ENCODE results near the gene IL19.

IL19 gene

GRCh38 chr1:206800891-206801290 is 30.3 kb downstream of the IL19 start:
- TF ChIP-seq ARNTL (CRISPR knock-in tag; IDR thresholded peaks at IDR 0.05; ENCODE audit: borderline replicate concordance, low read depth): no peak
- no peak for TF ChIP-seq CSDC2 (CRISPR knock-in tag; IDR thresholded peaks at IDR 0.05)
- TF ChIP-seq ZNF8 (CRISPR knock-in tag; IDR thresholded peaks at IDR 0.05): no peak
- no peak for ATAC-seq

GRCh38 chr1:206801467-206801866 is 30.9 kb downstream of the IL19 start:
- TF ChIP-seq ISL1 (CRISPR knock-in tag; IDR thresholded peaks at IDR 0.05) (no peak), ZFP3 (CRISPR knock-in tag; IDR thresholded peaks at IDR 0.05) (no peak), ZNF565 (CRISPR knock-in tag; conservative IDR thresholded peaks at IDR 0.05; ENCODE audit: low read depth) (no peak), OSR1 (CRISPR knock-in tag; IDR thresholded peaks at IDR 0.05) (no peak), ESRRG (CRISPR knock-in tag; IDR thresholded peaks at IDR 0.05) (no peak), PPARA (CRISPR knock-in tag; IDR thresholded peaks at IDR 0.05; ENCODE audit: borderline replicate concordance) (no peak), CSDC2 (CRISPR knock-in tag; IDR thresholded peaks at IDR 0.05) (no peak), CSRNP3 (CRISPR knock-in tag; IDR thresholded peaks at IDR 0.05) (no peak), ARNTL (CRISPR knock-in tag; IDR thresholded peaks at IDR 0.05; ENCODE audit: borderline replicate concordance, low read depth) (no peak), CREB5 (CRISPR knock-in tag; IDR thresholded peaks at IDR 0.05; ENCODE audit: low read depth) (no peak), ZNF70 (CRISPR knock-in tag; IDR thresholded peaks at IDR 0.05) (no peak), POU6F1 (CRISPR knock-in tag; IDR thresholded peaks at IDR 0.05; ENCODE audit: borderline replicate concordance, low read depth) (no peak)
- no peak for ATAC-seq

GRCh38 chr1:206802401-206802800 is 31.8 kb downstream of the IL19 start:
- TF ChIP-seq CSRNP3 (CRISPR knock-in tag; IDR thresholded peaks at IDR 0.05) (no peak), ISL1 (CRISPR knock-in tag; IDR thresholded peaks at IDR 0.05) (no peak), ZNF8 (CRISPR knock-in tag; IDR thresholded peaks at IDR 0.05) (no peak), RARB (CRISPR knock-in tag; IDR thresholded peaks at IDR 0.05) (no peak), TSHZ2 (CRISPR knock-in tag; IDR thresholded peaks at IDR 0.05) (no peak), ZNF70 (CRISPR knock-in tag; IDR thresholded peaks at IDR 0.05) (no peak), OSR1 (CRISPR knock-in tag; IDR thresholded peaks at IDR 0.05) (no peak), SNAI2 (CRISPR knock-in tag; IDR thresholded peaks at IDR 0.05) (no peak), CREB5 (CRISPR knock-in tag; IDR thresholded peaks at IDR 0.05; ENCODE audit: low read depth) (no peak), PPARA (CRISPR knock-in tag; IDR thresholded peaks at IDR 0.05; ENCODE audit: borderline replicate concordance) (no peak), ZFP3 (CRISPR knock-in tag; IDR thresholded peaks at IDR 0.05) (no peak)
- no peak for ATAC-seq

- no peak for ATAC-seq
- TF ChIP-seq PPARA (CRISPR knock-in tag; IDR thresholded peaks at IDR 0.05; ENCODE audit: borderline replicate concordance): no peak
- no peak for TF ChIP-seq RARB (CRISPR knock-in tag; IDR thresholded peaks at IDR 0.05)
- TF ChIP-seq OSR1 (CRISPR knock-in tag; IDR thresholded peaks at IDR 0.05): no peak
- TF ChIP-seq ZNF8 (CRISPR knock-in tag; IDR thresholded peaks at IDR 0.05): no peak
- TF ChIP-seq ZFP3 (CRISPR knock-in tag; IDR thresholded peaks at IDR 0.05): no peak
- no peak for TF ChIP-seq ZFP30 (CRISPR knock-in tag; IDR thresholded peaks at IDR 0.05)
- no peak for TF ChIP-seq TCF4 (CRISPR knock-in tag; IDR thresholded peaks at IDR 0.05; ENCODE audit: borderline replicate concordance)
- TF ChIP-seq BACH2 (CRISPR knock-in tag; IDR thresholded peaks at IDR 0.05; ENCODE audit: borderline replicate concordance): no peak
- no peak for TF ChIP-seq ZNF565 (CRISPR knock-in tag; conservative IDR thresholded peaks at IDR 0.05; ENCODE audit: low read depth)
- TF ChIP-seq ZNF70 (CRISPR knock-in tag; IDR thresholded peaks at IDR 0.05): no peak
- TF ChIP-seq POU6F1 (CRISPR knock-in tag; IDR thresholded peaks at IDR 0.05; ENCODE audit: borderline replicate concordance, low read depth): no peak
- TF ChIP-seq ESRRG (CRISPR knock-in tag; IDR thresholded peaks at IDR 0.05): no peak
- no peak for TF ChIP-seq GLIS3 (CRISPR knock-in tag; IDR thresholded peaks at IDR 0.05)
- TF ChIP-seq CSDC2 (CRISPR knock-in tag; IDR thresholded peaks at IDR 0.05): no peak
- no peak for TF ChIP-seq ZC3H10 (CRISPR knock-in tag; IDR thresholded peaks at IDR 0.05)
Measured at GRCh38 chr1:206803221-206803730, 32.7 kb downstream of the IL19 start.
